H9 (cell line): Measurements from ENCODE around the gene RSBN1L. TPM values are rescaled to one million over a fixed set of nuclear protein-coding genes. Genes with fewer than 3 reads are reported as not detected.
A peak's percentile ranks its signal among the peaks of the same experiment; 100 is the strongest.

ENCODE experiments used
- DNase-seq: peaks from one replicate; pipeline ENCODE4 v3.0.0-alpha.2; 2017
- H2AFZ ChIP-seq: one replicate; pipeline ENCODE4 v1.6.1; 2013; ENCODE audit warnings: mild to moderate bottlenecking, low read length, control low read depth, moderate library complexity
- H2AK5ac ChIP-seq: 2 replicates; pipeline ENCODE4 v1.6.1; 2013; ENCODE audit warnings: low read length, control low read depth, mixed read lengths; ENCODE audit not compliant: insufficient read length
- H2BK120ac ChIP-seq: one replicate; pipeline ENCODE4 v1.6.1; 2013; ENCODE audit warnings: low read depth, mild to moderate bottlenecking, low read length, control low read depth, inconsistent platforms; ENCODE audit not compliant: poor library complexity, severe bottlenecking
- H2BK12ac ChIP-seq: 2 replicates; pipeline ENCODE4 v1.6.1; 2013; ENCODE audit warnings: low read length, control low read depth, mixed read lengths, low read depth; ENCODE audit not compliant: insufficient read length
- H2BK15ac ChIP-seq: 2 replicates; pipeline ENCODE4 v1.6.1; 2013; ENCODE audit warnings: low read depth, low read length, control low read depth
- H2BK20ac ChIP-seq: one replicate; pipeline ENCODE4 v1.6.1; 2013; ENCODE audit warnings: low read depth, mild to moderate bottlenecking, low read length, control low read depth, inconsistent platforms; ENCODE audit not compliant: poor library complexity, severe bottlenecking
- H2BK5ac ChIP-seq: 2 replicates; pipeline ENCODE4 v1.6.1; 2013; ENCODE audit warnings: low read length, control low read depth, mixed read lengths; ENCODE audit not compliant: insufficient read length
- H3K14ac ChIP-seq: 2 replicates; pipeline ENCODE4 v1.6.1; 2013; ENCODE audit warnings: low read length, control low read depth; ENCODE audit not compliant: insufficient read depth
- H3K18ac ChIP-seq: 2 replicates; pipeline ENCODE4 v1.6.1; 2013; ENCODE audit warnings: low read depth, mild to moderate bottlenecking, mixed read lengths, low read length, control low read depth; ENCODE audit not compliant: insufficient read length
- H3K23ac ChIP-seq: 2 replicates; pipeline ENCODE4 v1.6.1; 2013; ENCODE audit warnings: low read length, control low read depth, mixed read lengths, low read depth; ENCODE audit not compliant: insufficient read length
- H3K23me2 ChIP-seq: 2 replicates; pipeline ENCODE4 v1.6.1; 2013; ENCODE audit warnings: low read depth, mild to moderate bottlenecking, mixed read lengths, low read length, control low read depth; ENCODE audit not compliant: insufficient read length, poor library complexity, severe bottlenecking
- H3K27ac ChIP-seq: 2 replicates; pipeline ENCODE4 v1.5.1; 2013; ENCODE audit warnings: low read length, control low read depth, mixed read lengths, low read depth; ENCODE audit not compliant: insufficient read length
- H3K27me3 ChIP-seq: 2 replicates; pipeline ENCODE4 v1.6.1; 2013; ENCODE audit warnings: low read length, control low read depth, inconsistent platforms; ENCODE audit not compliant: insufficient read depth
- H3K4ac ChIP-seq: 2 replicates; pipeline ENCODE4 v1.6.1; 2013; ENCODE audit warnings: low read depth, mild to moderate bottlenecking, control low read depth, inconsistent platforms, low read length, moderate library complexity
- H3K4me1 ChIP-seq: 2 replicates; pipeline ENCODE4 v1.6.1; 2013; ENCODE audit warnings: low read length, control low read depth, inconsistent platforms; ENCODE audit not compliant: insufficient read depth
- H3K4me2 ChIP-seq: 2 replicates; pipeline ENCODE4 v1.6.1; 2013; ENCODE audit warnings: low read length, control low read depth, mixed read lengths; ENCODE audit not compliant: insufficient read length, insufficient read depth
- H3K56ac ChIP-seq: 2 replicates; pipeline ENCODE4 v1.6.1; 2013; ENCODE audit warnings: low read depth, mild to moderate bottlenecking, mixed read lengths, low read length, control low read depth; ENCODE audit not compliant: insufficient read length
- H3K79me1 ChIP-seq: 2 replicates; pipeline ENCODE4 v1.6.1; 2013; ENCODE audit warnings: low read depth, mild to moderate bottlenecking, moderate library complexity, low read length, control low read depth, inconsistent platforms; ENCODE audit not compliant: insufficient read depth, poor library complexity, severe bottlenecking
- H3K79me2 ChIP-seq: 2 replicates; pipeline ENCODE4 v1.6.1; 2013; ENCODE audit warnings: low read length, control low read depth, inconsistent platforms; ENCODE audit not compliant: insufficient read depth
- H3K9ac ChIP-seq: 2 replicates; pipeline ENCODE4 v1.6.1; 2013; ENCODE audit warnings: low read length, control low read depth, mixed read lengths; ENCODE audit not compliant: insufficient read length; ENCODE audit errors: extremely low read depth
- H3K9me3 ChIP-seq: one replicate; pipeline ENCODE4 v1.6.1; 2013; ENCODE audit warnings: low read depth, low read length, inconsistent platforms; ENCODE audit not compliant: control insufficient read depth
- H3T11ph ChIP-seq: one replicate; pipeline ENCODE4 v1.6.1; 2013; ENCODE audit warnings: mild to moderate bottlenecking, low read length, control low read depth, inconsistent platforms
- H4K20me1 ChIP-seq: one replicate; pipeline ENCODE4 v1.6.1; 2013; ENCODE audit not compliant: control insufficient read depth, insufficient read length, insufficient read depth
- H4K5ac ChIP-seq: 2 replicates; pipeline ENCODE4 v1.6.1; 2013; ENCODE audit warnings: low read depth, mild to moderate bottlenecking, mixed read lengths, low read length, control low read depth; ENCODE audit not compliant: insufficient read length
- H4K8ac ChIP-seq: replicated peaks from 2 replicates; pipeline ENCODE4 v1.6.1; 2013; ENCODE audit warnings: low read length, control low read depth, mixed read lengths, low read depth; ENCODE audit not compliant: insufficient read length
- H4K91ac ChIP-seq: 2 replicates; pipeline ENCODE4 v1.6.1; 2013; ENCODE audit warnings: low read depth, mild to moderate bottlenecking, moderate library complexity, mixed read lengths, low read length, control low read depth; ENCODE audit not compliant: insufficient read length
- H3K27ac Mint-ChIP-seq, 3 experiments: 2 replicates in 2 of 3; 3 replicates in 1 of 3; pipeline ENCODE4 v1.8.0; 2020 to 2021; ENCODE audit warnings: mixed read lengths in 3 of 3, mild to moderate bottlenecking in 1 of 3, moderate library complexity in 1 of 3
- H3K27me3 Mint-ChIP-seq: 2 replicates; pipeline ENCODE4 v1.8.0; 2021; ENCODE audit warnings: low read depth, mild to moderate bottlenecking, moderate library complexity, mixed read lengths
- H3K36me3 Mint-ChIP-seq, 3 experiments: 2 replicates in 2 of 3; 3 replicates in 1 of 3; pipeline ENCODE4 v1.8.0; 2020 to 2021; ENCODE audit warnings: low read depth in 3 of 3, mixed read lengths in 3 of 3; ENCODE audit not compliant: insufficient read depth in 1 of 3
- H3K4me1 Mint-ChIP-seq, 2 experiments: 2 replicates each; pipeline ENCODE4 v1.8.0; 2020; ENCODE audit warnings: mixed read lengths in 2 of 2
- H3K4me3 Mint-ChIP-seq, 2 experiments: 2 replicates in 1 of 2; 3 replicates in 1 of 2; pipeline ENCODE4 v1.8.0; 2020 to 2021; ENCODE audit warnings: mild to moderate bottlenecking in 2 of 2, mixed read lengths in 2 of 2, moderate library complexity in 1 of 2
- H3K9me3 Mint-ChIP-seq, 2 experiments: 2 replicates in 1 of 2; 3 replicates in 1 of 2; pipeline ENCODE4 v1.8.0; 2020; ENCODE audit warnings: mild to moderate bottlenecking in 2 of 2, mixed read lengths in 2 of 2, moderate library complexity in 1 of 2
- CTCF ChIP-seq: fragments of 200-600 bp; sonication (generic); conservative IDR thresholded peaks from 3 replicates; pipeline ENCODE4 v1.8.0; 2021; ENCODE audit warnings: antibody characterized with exemption, mild to moderate bottlenecking
- WGBS: extraction: QIAGEN DNeasy Blood & Tissue Kit; methylation state at CpG from one replicate; pipeline ENCODE4 v1.1.7; 2013; ENCODE audit warnings: missing lambda C conversion rate, low lambda C conversion rate, mixed read lengths; ENCODE audit not compliant: insufficient read length; ENCODE audit errors: extremely low coverage; 5-methylcytosine and 5-hydroxymethylcytosine counted together
- total RNA-seq: library from RNA; stranded (reverse); gene quantifications from 2 replicates; pipeline ENCODE4 v1.2.1, GENCODE V29; 2021

The RSBN1L gene
- total RNA-seq, 1 experiment from 2014 or later = 20.6 TPM

- H3K4me1 Mint-ChIP-seq = peaks cover 0 to 2% of the 10 kb centered on the region in 2 experiments; a peak in 1 of 4 replicates
Measured at GRCh38 chr7:77757589-77757988, 61.3 kb downstream of the RSBN1L start.

More at GRCh38 chr7:77757589-77757988, 61.3 kb downstream of the RSBN1L start:
- Mint-ChIP-seq H3K36me3 (no peaks in the 10 kb centered on the region; a peak in 1 of 7 replicates), H3K27ac (peak overlapping the region in 2 of 3 experiments; percentile 9 to 87; a peak in 2 of 7 replicates), H3K9me3 (no peaks in the 10 kb centered on the region), H3K4me3 (no peak overlapping the region), H3K27me3 (no peaks in the 10 kb centered on the region)
- Histone ChIP-seq H3K79me1 (no peaks in the 10 kb centered on the region), H3K4me2 (no peak overlapping the region), H3K9me3 (no peaks in the 10 kb centered on the region), H3K23ac (no peak overlapping the region), H2AK5ac (no peak overlapping the region), H3K4me1 (no peaks in the 10 kb centered on the region), H4K20me1 (no peaks in the 10 kb centered on the region), H3K27ac (no peak overlapping the region), H4K91ac (no peak overlapping the region), H3K14ac (no peak overlapping the region), H4K8ac (no peak overlapping the region), H2BK20ac (no peak overlapping the region), H3K4ac (no peak overlapping the region), H3K18ac (no peak overlapping the region), H3K9ac (no peak overlapping the region), H3T11ph (no peak overlapping the region), H3K56ac (no peak overlapping the region), H3K27me3 (no peaks in the 10 kb centered on the region), H2BK5ac (no peak overlapping the region), H2AFZ (no peak overlapping the region), H2BK15ac (no peak overlapping the region), H4K5ac (no peak overlapping the region), H3K23me2 (no peaks in the 10 kb centered on the region), H2BK12ac (no peak overlapping the region), H3K79me2 (peaks cover 2% of the 10 kb centered on the region; the same call in 1 of the 2 replicates), H2BK120ac (no peak overlapping the region)
- WGBS = no CpG with 5 or more reads among the region's 1 CpG
- no peak for TF ChIP-seq CTCF
- no peak for DNase-seq
